Trophoblast cell (in vitro differentiated cells and primary cell): ENCODE results near the gene UBE2G2.

Source experiments
- DNase-seq, 2 donors: peaks; one replicate each; pipeline ENCODE4 v3.0.0-alpha.2; 2016
- H2AFZ ChIP-seq: 2 replicates; pipeline ENCODE4 v1.6.1; 2013; ENCODE audit warnings: low read length, moderate library complexity, mild to moderate bottlenecking; ENCODE audit not compliant: insufficient read depth, poor library complexity
- H2AK5ac ChIP-seq: 2 replicates; pipeline ENCODE4 v1.6.1; 2013; ENCODE audit warnings: mild to moderate bottlenecking, low read length
- H2BK120ac ChIP-seq: 2 replicates; pipeline ENCODE4 v1.6.1; 2013; ENCODE audit warnings: low read length, mild to moderate bottlenecking, moderate library complexity; ENCODE audit not compliant: insufficient read depth, poor library complexity
- H2BK12ac ChIP-seq: 2 replicates; pipeline ENCODE4 v1.6.1; 2013; ENCODE audit warnings: mild to moderate bottlenecking, low read length, moderate library complexity
- H2BK5ac ChIP-seq: 2 replicates; pipeline ENCODE4 v1.6.1; 2013; ENCODE audit warnings: low read length, low read depth, moderate library complexity, mild to moderate bottlenecking; ENCODE audit not compliant: poor library complexity
- H3K14ac ChIP-seq: 2 replicates; pipeline ENCODE4 v1.6.1; 2013; ENCODE audit warnings: mild to moderate bottlenecking, low read length
- H3K18ac ChIP-seq: 2 replicates; pipeline ENCODE4 v1.6.1; 2013; ENCODE audit warnings: mild to moderate bottlenecking, low read length
- H3K23ac ChIP-seq: 2 replicates; pipeline ENCODE4 v1.6.1; 2013; ENCODE audit warnings: low read length
- H3K27ac ChIP-seq: 2 replicates; pipeline ENCODE4 v1.5.1; 2013; ENCODE audit warnings: low read depth, mild to moderate bottlenecking, inconsistent platforms, low read length, moderate library complexity
- H3K27me3 ChIP-seq: 2 replicates; pipeline ENCODE4 v1.6.1; 2013; ENCODE audit warnings: inconsistent platforms, mild to moderate bottlenecking, low read length, moderate library complexity; ENCODE audit not compliant: insufficient read depth
- H3K36me3 ChIP-seq, 2 experiments: 1 replicate in 1 of 2; 2 replicates in 1 of 2; pipeline ENCODE4 v1.6.1; 2013; ENCODE audit warnings: low read length in 2 of 2, mild to moderate bottlenecking in 2 of 2, moderate library complexity in 1 of 2; ENCODE audit not compliant: insufficient read depth in 2 of 2, control insufficient read depth in 1 of 2
- H3K4ac ChIP-seq: 2 replicates; pipeline ENCODE4 v1.6.1; 2013; ENCODE audit warnings: low read depth, mild to moderate bottlenecking, low read length, moderate library complexity
- H3K4me1 ChIP-seq, 2 experiments: 1 replicate in 1 of 2; 2 replicates in 1 of 2; pipeline ENCODE4 v1.6.1; 2013; ENCODE audit warnings: low read length in 2 of 2, mild to moderate bottlenecking in 2 of 2, moderate library complexity in 1 of 2; ENCODE audit not compliant: insufficient read depth in 2 of 2, control insufficient read depth in 1 of 2
- H3K4me2 ChIP-seq: 2 replicates; pipeline ENCODE4 v1.6.1; 2013; ENCODE audit warnings: inconsistent platforms, mild to moderate bottlenecking, low read length, moderate library complexity
- H3K4me3 ChIP-seq: 2 replicates; pipeline ENCODE4 v1.5.1; 2013; ENCODE audit warnings: mild to moderate bottlenecking, low read depth, low read length, inconsistent platforms
- H3K79me1 ChIP-seq: one replicate; pipeline ENCODE4 v1.6.1; 2013; ENCODE audit warnings: low read length
- H3K79me2 ChIP-seq: 2 replicates; pipeline ENCODE4 v1.6.1; 2013; ENCODE audit warnings: low read length, mild to moderate bottlenecking; ENCODE audit not compliant: control insufficient read depth, insufficient read depth, poor library complexity
- H3K9ac ChIP-seq: 2 replicates; pipeline ENCODE4 v1.6.1; 2013; ENCODE audit warnings: mild to moderate bottlenecking, low read length
- H3K9me3 ChIP-seq: 2 replicates; pipeline ENCODE4 v1.6.1; 2013; ENCODE audit warnings: low read depth, mild to moderate bottlenecking, control low read depth, inconsistent platforms, low read length; ENCODE audit not compliant: insufficient read depth
- H4K12ac ChIP-seq: 2 replicates; pipeline ENCODE4 v1.6.1; 2013; ENCODE audit warnings: low read depth, mild to moderate bottlenecking, low read length, moderate library complexity
- H4K8ac ChIP-seq: 2 replicates; pipeline ENCODE4 v1.6.1; 2013; ENCODE audit warnings: low read depth, mild to moderate bottlenecking, low read length, moderate library complexity
- H4K91ac ChIP-seq: one replicate; pipeline ENCODE4 v1.6.1; 2013; ENCODE audit warnings: low read depth, mild to moderate bottlenecking, low read length, moderate library complexity
- WGBS: extraction: QIAGEN DNeasy Blood & Tissue Kit; methylation state at CpG from one replicate; pipeline ENCODE4 v1.1.7; 2013; ENCODE audit warnings: missing lambda C conversion rate; ENCODE audit not compliant: insufficient read length, insufficient coverage; ENCODE audit errors: extremely low coverage; 5-methylcytosine and 5-hydroxymethylcytosine counted together

UBE2G2 gene

GRCh38 chr21:44765231-44766013 is 36.2 kb downstream of the UBE2G2 start:
- H4K8ac ChIP-seq, result no peak overlapping the region
- no peak overlapping the region for H3K27ac ChIP-seq
- no peak overlapping the region for H2BK5ac ChIP-seq
- H4K91ac ChIP-seq, result peak overlapping the region; percentile 53
- peak in 1 of 2 donors; percentile 48 for DNase-seq
- no peaks in the 10 kb centered on the region for H3K79me2 ChIP-seq
- H3K4me2 ChIP-seq, result no peak overlapping the region
- H3K36me3 ChIP-seq, result peaks cover 0 to 6% of the 10 kb centered on the region in 2 experiments
- no peak overlapping the region for H3K4ac ChIP-seq
- H2BK120ac ChIP-seq, result no peak overlapping the region
- no peak overlapping the region for H3K23ac ChIP-seq
- no peak overlapping the region for H2AK5ac ChIP-seq
- no peak overlapping the region for H2BK12ac ChIP-seq
- no peak overlapping the region for H4K12ac ChIP-seq
- no CpG with 5 or more reads among the region's 12 CpGs for whole genome bisulfite sequencing
- H3K9me3 ChIP-seq, result no peaks in the 10 kb centered on the region
- H3K4me3 ChIP-seq, result no peak overlapping the region
- H3K27me3 ChIP-seq, result no peaks in the 10 kb centered on the region
- H2AFZ ChIP-seq, result no peak overlapping the region
- peak overlapping the region; percentile 41 for H3K14ac ChIP-seq
- H3K9ac ChIP-seq, result no peak overlapping the region
- no peak overlapping the region for H3K18ac ChIP-seq
- H3K79me1 ChIP-seq, result peaks cover 3% of the 10 kb centered on the region
- peaks cover 14 to 17% of the 10 kb centered on the region in 2 experiments for H3K4me1 ChIP-seq

- Histone ChIP-seq H3K4me2 (no peak overlapping the region), H2AFZ (no peak overlapping the region), H3K23ac (no peak overlapping the region), H2BK5ac (no peak overlapping the region), H3K79me2 (no peaks in the 10 kb centered on the region), H3K27ac (no peak overlapping the region), H4K91ac (no peak overlapping the region), H3K4me1 (peaks cover 14 to 17% of the 10 kb centered on the region in 2 experiments), H3K4ac (no peak overlapping the region), H4K12ac (no peak overlapping the region), H3K14ac (no peak overlapping the region), H2AK5ac (no peak overlapping the region), H3K79me1 (peaks cover 3% of the 10 kb centered on the region), H2BK12ac (no peak overlapping the region), H3K9me3 (no peaks in the 10 kb centered on the region), H4K8ac (no peak overlapping the region), H3K36me3 (peaks cover 0 to 2% of the 10 kb centered on the region in 2 experiments), H2BK120ac (no peak overlapping the region), H3K4me3 (no peak overlapping the region), H3K9ac (no peak overlapping the region), H3K27me3 (no peaks in the 10 kb centered on the region), H3K18ac (no peak overlapping the region)
- WGBS, result no CpG with 5 or more reads among the region's 26 CpGs
- DNase-seq, result no peak
Observed at GRCh38 chr21:44764319-44765230, 37.0 kb downstream of the UBE2G2 start.

GRCh38 chr21:44763451-44764318 is 37.9 kb downstream of the UBE2G2 start:
- H3K27ac ChIP-seq, result no peak overlapping the region
- H2BK120ac ChIP-seq, result no peak overlapping the region
- no peak overlapping the region for H4K12ac ChIP-seq
- H3K79me1 ChIP-seq, result peaks cover 3% of the 10 kb centered on the region
- no peak for DNase-seq
- no CpG with 5 or more reads among the region's 25 CpGs for WGBS
- no peak overlapping the region for H3K9ac ChIP-seq
- no peaks in the 10 kb centered on the region for H3K9me3 ChIP-seq
- H4K91ac ChIP-seq, result no peak overlapping the region
- no peaks in the 10 kb centered on the region for H3K27me3 ChIP-seq
- no peak overlapping the region for H3K18ac ChIP-seq
- no peak overlapping the region for H2AK5ac ChIP-seq
- no peak overlapping the region for H2BK5ac ChIP-seq
- no peak overlapping the region for H3K23ac ChIP-seq
- no peak overlapping the region for H3K4me2 ChIP-seq
- H3K4ac ChIP-seq, result no peak overlapping the region
- no peak overlapping the region for H4K8ac ChIP-seq
- no peak overlapping the region for H3K4me3 ChIP-seq
- peaks cover 14 to 17% of the 10 kb centered on the region in 2 experiments for H3K4me1 ChIP-seq
- peaks cover 0 to 2% of the 10 kb centered on the region in 2 experiments for H3K36me3 ChIP-seq
- H2AFZ ChIP-seq, result no peak overlapping the region
- no peaks in the 10 kb centered on the region for H3K79me2 ChIP-seq
- H2BK12ac ChIP-seq, result no peak overlapping the region
- H3K14ac ChIP-seq, result no peak overlapping the region

- no peak overlapping the region for H3K14ac ChIP-seq
- no peak overlapping the region for H3K27ac ChIP-seq
- no peak overlapping the region for H3K9ac ChIP-seq
- no peak overlapping the region for H2BK12ac ChIP-seq
- no peaks in the 10 kb centered on the region for H3K9me3 ChIP-seq
- no peak overlapping the region for H2BK120ac ChIP-seq
- no peak overlapping the region for H4K12ac ChIP-seq
- no peak overlapping the region for H3K4ac ChIP-seq
- no peaks in the 10 kb centered on the region for H3K79me2 ChIP-seq
- no peak overlapping the region for H3K23ac ChIP-seq
- no peak overlapping the region for H3K4me3 ChIP-seq
- peaks cover 10 to 14% of the 10 kb centered on the region in 2 experiments for H3K4me1 ChIP-seq
- no peak overlapping the region for H4K8ac ChIP-seq
- no peaks in the 10 kb centered on the region for H3K36me3 ChIP-seq
- H2AFZ ChIP-seq, result no peak overlapping the region
- no peak overlapping the region for H3K4me2 ChIP-seq
- H2AK5ac ChIP-seq, result no peak overlapping the region
- H2BK5ac ChIP-seq, result no peak overlapping the region
- H3K18ac ChIP-seq, result no peak overlapping the region
- peaks cover 3% of the 10 kb centered on the region for H3K79me1 ChIP-seq
- no peak overlapping the region for H4K91ac ChIP-seq
- no peaks in the 10 kb centered on the region for H3K27me3 ChIP-seq
- WGBS, result no CpG with 5 or more reads among the region's 8 CpGs
- DNase-seq, result no peak
Observed at GRCh38 chr21:44763050-44763378, 38.6 kb downstream of the UBE2G2 start.
